Activated T-cell treated with anti-CD3 and anti-CD28 coated beads for 48 hours (primary cell): ENCODE results near the gene HGS.
A peak's percentile ranks its signal among the peaks of the same experiment; 100 is the strongest.

Experiments
- DNase-seq: peaks from one replicate; pipeline ENCODE4 v3.0.0-alpha.2; 2020; ENCODE audit warnings: low read depth

The HGS gene

GRCh38 chr17:81686614-81687013, 2.8 kb downstream of the HGS start:
- DNase-seq, result no peak

- no peak for DNase-seq
Measured at GRCh38 chr17:81687770-81688541, 4.1 kb downstream of the HGS start.

GRCh38 chr17:81688616-81689015, 4.8 kb downstream of the HGS start:
- DNase-seq, result no peak

GRCh38 chr17:81690066-81690465, 6.3 kb downstream of the HGS start:
- no peak for DNase-seq

GRCh38 chr17:81690549-81690948, 6.7 kb downstream of the HGS start:
- DNase-seq, result no peak

GRCh38 chr17:81691196-81691595, 7.4 kb downstream of the HGS start:
- DNase-seq, result no peak

- DNase-seq, result no peak
Measured at GRCh38 chr17:81691608-81692007, 7.8 kb downstream of the HGS start.

GRCh38 chr17:81693509-81694210, 9.8 kb downstream of the HGS start:
- DNase-seq, result no peak

GRCh38 chr17:81694810-81695209, 11.0 kb downstream of the HGS start:
- DNase-seq, result no peak

GRCh38 chr17:81695211-81695610, 11.4 kb downstream of the HGS start:
- no peak for DNase-seq

- DNase-seq, result no peak
Measured at GRCh38 chr17:81695801-81696200, 12.0 kb downstream of the HGS start.

- no peak for DNase-seq
Measured at GRCh38 chr17:81696218-81696941, 12.6 kb downstream of the HGS start.

- no peak for DNase-seq
Measured at GRCh38 chr17:81697261-81698044, 13.6 kb downstream of the HGS start.

- no peak for DNase-seq
Measured at GRCh38 chr17:81700353-81701287, 16.8 kb downstream of the HGS start.

GRCh38 chr17:81701288-81702071, 17.7 kb downstream of the HGS start:
- no peak for DNase-seq

GRCh38 chr17:81702934-81703746, 19.3 kb downstream of the HGS start, which contains the start of gene MRPL12:
Gene MRPL12 (plus strand): TSS chr17:81703367. CDS start chr17:81703502, 135 bp downstream.
- DNase-seq, result peak; percentile 89

- no peak for DNase-seq
Measured at GRCh38 chr17:81703747-81704654, 20.2 kb downstream of the HGS start.
